H1 (cell line): ENCODE results near the gene INCENP. TPM values are rescaled to one million over a fixed set of nuclear protein-coding genes. Genes with fewer than 3 reads are reported as not detected.

Source experiments
- CTCF ChIA-PET: fragments of 300-600 bp; sonication (Branson Sonifier 250); formaldehyde crosslinking; loops from one replicate; lab custom pipeline; 2021; ENCODE audit not compliant: partially characterized antibody; lab: Charles Lee
- POLR2A ChIA-PET: fragments of 300-600 bp; sonication (Branson Sonifier 250); formaldehyde crosslinking; loops from one replicate; lab custom pipeline; 2021; ENCODE audit warnings: inconsistent platforms; ENCODE audit not compliant: partially characterized antibody; lab: Charles Lee
- DNase-seq, 2 experiments: peaks; one replicate each; pipeline versions ENCODE4 v3.0.0 to v3.0.0-alpha.2; 2010 to 2022; ENCODE audit warnings: low spot score in 2 of 2, low read depth in 1 of 2, mixed read lengths in 1 of 2
- FAIRE-seq: peaks from 2 replicates; lab custom pipeline; 2011; peaks lifted over from hg19 to GRCh38; lab: Jason Lieb, UNC
- H2AFZ ChIP-seq: 2 replicates; pipeline ENCODE4 v1.8.1; 2012; ENCODE audit warnings: low read length, inconsistent platforms
- H2AK5ac ChIP-seq: 2 replicates; pipeline ENCODE4 v1.6.1; 2013; ENCODE audit warnings: low read depth, low read length
- H2BK120ac ChIP-seq: replicated peaks from 2 replicates; pipeline ENCODE3; 2013; ENCODE audit warnings: low read depth, low read length, inconsistent platforms
- H2BK12ac ChIP-seq: 2 replicates; pipeline ENCODE4 v1.6.1; 2013; ENCODE audit warnings: low read depth, low read length
- H2BK15ac ChIP-seq: 2 replicates; pipeline ENCODE4 v1.6.1; 2013; ENCODE audit warnings: low read length
- H2BK20ac ChIP-seq: 2 replicates; pipeline ENCODE4 v1.6.1; 2013; ENCODE audit warnings: low read length
- H2BK5ac ChIP-seq: 2 replicates; pipeline ENCODE4 v1.6.1; 2013; ENCODE audit warnings: low read depth, low read length
- H3K14ac ChIP-seq: 2 replicates; pipeline ENCODE4 v1.6.1; 2013; ENCODE audit warnings: inconsistent platforms; ENCODE audit not compliant: insufficient read length
- H3K18ac ChIP-seq: 2 replicates; pipeline ENCODE4 v1.6.1; 2013; ENCODE audit warnings: low read length; ENCODE audit errors: extremely low read depth
- H3K23ac ChIP-seq: 2 replicates; pipeline ENCODE4 v1.6.1; 2013; ENCODE audit warnings: inconsistent platforms; ENCODE audit not compliant: insufficient read length
- H3K23me2 ChIP-seq: 2 replicates; pipeline ENCODE4 v1.6.1; 2013; ENCODE audit warnings: low read depth, low read length
- H3K27ac ChIP-seq: 2 replicates; pipeline ENCODE4 v1.6.1; 2011; ENCODE audit warnings: low read depth, low read length, inconsistent platforms
- H3K27me3 ChIP-seq, 4 experiments: replicated peaks in 1 of 4; 1 replicate in 1 of 4; 2 replicates in 3 of 4; pipeline versions ENCODE4 v1.6.1 to v1.8.1; 2011 to 2013; ENCODE audit warnings: low read length in 3 of 4, mild to moderate bottlenecking in 3 of 4, inconsistent platforms in 2 of 4, mixed read lengths in 2 of 4, moderate library complexity in 1 of 4; ENCODE audit not compliant: control insufficient read depth in 3 of 4, insufficient read depth in 3 of 4; ENCODE audit errors: extremely low read depth in 1 of 4
- H3K36me3 ChIP-seq, 4 experiments: 2 replicates each; pipeline versions ENCODE4 v1.6.1 to v1.8.1; 2011 to 2013; ENCODE audit warnings: mild to moderate bottlenecking in 4 of 4, low read length in 3 of 4, moderate library complexity in 2 of 4, control low read depth in 1 of 4, inconsistent platforms in 1 of 4; ENCODE audit not compliant: insufficient read depth in 4 of 4, control insufficient read depth in 2 of 4
- H3K4ac ChIP-seq: replicated peaks from 2 replicates; pipeline ENCODE3; 2013; ENCODE audit warnings: low read length, low read depth, mixed read lengths, inconsistent platforms; ENCODE audit not compliant: insufficient read length
- H3K4me1 ChIP-seq, 4 experiments: replicated peaks in 1 of 4; 1 replicate in 1 of 4; 2 replicates in 3 of 4; pipeline versions ENCODE4 v1.6.1 to v1.8.1; 2011 to 2013; ENCODE audit warnings: low read length in 3 of 4, inconsistent platforms in 2 of 4, mixed read lengths in 1 of 4; ENCODE audit not compliant: insufficient read depth in 4 of 4, control insufficient read depth in 3 of 4
- H3K4me2 ChIP-seq, 2 experiments: 2 replicates each; pipeline versions ENCODE4 v1.6.1 to v1.8.1; 2011 to 2013; ENCODE audit warnings: low read depth in 2 of 2, low read length in 2 of 2, control low read depth in 1 of 2, inconsistent platforms in 1 of 2, mild to moderate bottlenecking in 1 of 2; ENCODE audit not compliant: insufficient read depth in 1 of 2
- H3K4me3 ChIP-seq, 4 experiments: fragments of 200-600, 300-600 bp in 1 of 4; sonication (generic), shearing (Covaris generic), sonication (Bioruptor Twin) in 1 of 4; 2 replicates each; pipeline versions ENCODE4 v1.5.1 to v1.8.1; 2011 to 2016; ENCODE audit warnings: low read length in 4 of 4, low read depth in 3 of 4, control low read depth in 2 of 4, inconsistent platforms in 2 of 4, mild to moderate bottlenecking in 2 of 4, mixed read lengths in 1 of 4, moderate library complexity in 1 of 4; ENCODE audit not compliant: insufficient read depth in 2 of 4; ENCODE audit errors: extremely low read depth in 1 of 4
- H3K56ac ChIP-seq: replicated peaks from 2 replicates; pipeline ENCODE3; 2013; ENCODE audit warnings: low read depth, mild to moderate bottlenecking, mixed read lengths, low read length, inconsistent platforms; ENCODE audit not compliant: insufficient read length
- H3K79me1 ChIP-seq: 2 replicates; pipeline ENCODE4 v1.6.1; 2013; ENCODE audit warnings: low read depth, low read length, control low read depth
- H3K79me2 ChIP-seq, 2 experiments: 2 replicates each; pipeline versions ENCODE4 v1.6.1 to v1.8.1; 2012 to 2013; ENCODE audit warnings: low read length in 2 of 2, mild to moderate bottlenecking in 2 of 2, inconsistent platforms in 1 of 2; ENCODE audit not compliant: insufficient read depth in 2 of 2, control insufficient read depth in 1 of 2
- H3K9ac ChIP-seq, 4 experiments: replicated peaks in 1 of 4; 1 replicate in 1 of 4; 2 replicates in 3 of 4; pipeline versions ENCODE4 v1.6.1 to v1.8.1; 2011 to 2013; ENCODE audit warnings: low read depth in 3 of 4, low read length in 3 of 4, control low read depth in 2 of 4, mild to moderate bottlenecking in 2 of 4, moderate library complexity in 2 of 4, inconsistent platforms in 1 of 4; ENCODE audit errors: extremely low read depth in 1 of 4
- H3K9me3 ChIP-seq, 2 experiments: 2 replicates each; pipeline versions ENCODE4 v1.6.1 to v1.8.1; 2012 to 2013; ENCODE audit warnings: mild to moderate bottlenecking in 2 of 2, moderate library complexity in 2 of 2, control low read depth in 1 of 2, inconsistent platforms in 1 of 2, low read depth in 1 of 2, low read length in 1 of 2, mixed read lengths in 1 of 2; ENCODE audit not compliant: insufficient read depth in 2 of 2
- H4K20me1 ChIP-seq, 2 experiments: replicated peaks in 1 of 2; 2 replicates each; pipeline versions ENCODE3 to v1.8.1; 2011 to 2013; ENCODE audit warnings: inconsistent platforms in 2 of 2, low read length in 2 of 2, mild to moderate bottlenecking in 1 of 2; ENCODE audit not compliant: insufficient read depth in 2 of 2, control insufficient read depth in 1 of 2
- H4K5ac ChIP-seq: 2 replicates; pipeline ENCODE4 v1.6.1; 2013; ENCODE audit warnings: low read length, low read depth, mixed read lengths, inconsistent platforms; ENCODE audit not compliant: insufficient read length
- H4K8ac ChIP-seq: 2 replicates; pipeline ENCODE4 v1.8.0; 2013; ENCODE audit warnings: mild to moderate bottlenecking, moderate library complexity, low read length, inconsistent platforms; ENCODE audit not compliant: insufficient read depth; ENCODE audit errors: extremely low read depth
- H4K91ac ChIP-seq: replicated peaks from 2 replicates; pipeline ENCODE3; 2013; ENCODE audit warnings: low read length, mixed read lengths, inconsistent platforms; ENCODE audit not compliant: insufficient read length
- BACH1 ChIP-seq: IDR thresholded peaks from 2 replicates; pipeline ENCODE4 v1.6.1; 2012; ENCODE audit warnings: low read length, improper control_type of control experiment
- CBX5 ChIP-seq: fragments of 300-800, 300-1000 bp; sonication (generic); IDR thresholded peaks from 2 replicates; pipeline ENCODE4 v1.7.1; 2016; ENCODE audit warnings: antibody characterized with exemption, low read length, low read depth
- CTBP2 ChIP-seq: IDR thresholded peaks from 2 replicates; pipeline ENCODE4 v1.7.0; 2011; ENCODE audit warnings: borderline replicate concordance, mild to moderate bottlenecking, moderate library complexity, mixed read lengths, low read length; ENCODE audit not compliant: insufficient read depth, insufficient read length
- EGR1 ChIP-seq: IDR thresholded peaks from 2 replicates; pipeline ENCODE4 v1.6.1; 2011; ENCODE audit warnings: low read depth, low read length, borderline replicate concordance
- EP300 ChIP-seq, 2 experiments: IDR thresholded peaks; 1 replicate in 1 of 2; 2 replicates in 1 of 2; pipeline ENCODE4 v1.6.1; 2011 to 2012; ENCODE audit warnings: low read depth in 2 of 2, low read length in 2 of 2, mild to moderate bottlenecking in 2 of 2, borderline replicate concordance in 1 of 2, inconsistent platforms in 1 of 2, moderate library complexity in 1 of 2
- GABPA ChIP-seq: IDR thresholded peaks from 2 replicates; pipeline ENCODE4 v1.6.1; 2011; ENCODE audit warnings: mild to moderate bottlenecking, low read length, moderate library complexity, borderline replicate concordance; ENCODE audit not compliant: insufficient read depth
- POU5F1 ChIP-seq: IDR thresholded peaks from 2 replicates; pipeline ENCODE4 v1.6.1; 2011; ENCODE audit warnings: low read depth, mild to moderate bottlenecking, low read length, moderate library complexity
- RXRA ChIP-seq: IDR thresholded peaks from 2 replicates; pipeline ENCODE4 v1.6.1; 2011; ENCODE audit warnings: low read depth, mild to moderate bottlenecking, low read length, moderate library complexity; ENCODE audit not compliant: insufficient read depth
- SP1 ChIP-seq: IDR thresholded peaks from 2 replicates; pipeline ENCODE4 v1.6.1; 2011; ENCODE audit warnings: low read depth, low read length
- SRF ChIP-seq: IDR thresholded peaks from 2 replicates; pipeline ENCODE4 v1.6.1; 2011; ENCODE audit warnings: mild to moderate bottlenecking, low read depth, low read length, moderate library complexity
- TEAD4 ChIP-seq: IDR thresholded peaks from 2 replicates; pipeline ENCODE4 v1.6.1; 2012; ENCODE audit warnings: low read depth, low read length, inconsistent platforms, mixed read lengths
- WGBS, 2 experiments: shearing (Covaris generic) in 1 of 2; methylation state at CpG; one replicate each; pipeline versions ENCODE4 v1.1.6 to v1.1.7; 2013 to 2015; ENCODE audit warnings: low lambda C conversion rate in 2 of 2, mixed read lengths in 2 of 2, inconsistent platforms in 1 of 2, low coverage in 1 of 2, missing lambda C conversion rate in 1 of 2; ENCODE audit not compliant: insufficient replicate concordance in 2 of 2, insufficient coverage in 1 of 2, insufficient read length in 1 of 2; ENCODE audit errors: extremely low coverage in 1 of 2, missing lambda C conversion rate in 1 of 2; 5-methylcytosine and 5-hydroxymethylcytosine counted together
- polyA plus RNA-seq, 7 experiments: library from polyadenylated mRNA; depleted of rRNA in 3 of 7; stranded (reverse) in 5 of 7; unstranded in 2 of 7; fragments of >200 nt in 5 of 7; fragments of 200-250 nt in 2 of 7; gene quantifications; 1 replicate in 5 of 7; 2 replicates in 1 of 7; 4 replicates in 1 of 7; pipeline versions ENCODE4 v1.2.1 to v1.2.3, GENCODE V29; 2011 to 2013; ENCODE audit warnings: missing spikeins in 2 of 7, mixed read lengths in 2 of 7
- total RNA-seq: library from RNA; stranded (reverse); fragmentation: NEBNext Ultra II Directional; extraction: Animal tissue kit (Norgen Biotek cat#: 25700); gene quantifications from 2 replicates; pipeline ENCODE4 v1.2.1, GENCODE V29; 2021

The INCENP gene
- total and polyA plus RNA-seq, 2 of the 8 experiments (the other 6 are each of a cell fraction or from before 2014, with no cell fraction given) = 25.4 to 132 TPM

DNA sequence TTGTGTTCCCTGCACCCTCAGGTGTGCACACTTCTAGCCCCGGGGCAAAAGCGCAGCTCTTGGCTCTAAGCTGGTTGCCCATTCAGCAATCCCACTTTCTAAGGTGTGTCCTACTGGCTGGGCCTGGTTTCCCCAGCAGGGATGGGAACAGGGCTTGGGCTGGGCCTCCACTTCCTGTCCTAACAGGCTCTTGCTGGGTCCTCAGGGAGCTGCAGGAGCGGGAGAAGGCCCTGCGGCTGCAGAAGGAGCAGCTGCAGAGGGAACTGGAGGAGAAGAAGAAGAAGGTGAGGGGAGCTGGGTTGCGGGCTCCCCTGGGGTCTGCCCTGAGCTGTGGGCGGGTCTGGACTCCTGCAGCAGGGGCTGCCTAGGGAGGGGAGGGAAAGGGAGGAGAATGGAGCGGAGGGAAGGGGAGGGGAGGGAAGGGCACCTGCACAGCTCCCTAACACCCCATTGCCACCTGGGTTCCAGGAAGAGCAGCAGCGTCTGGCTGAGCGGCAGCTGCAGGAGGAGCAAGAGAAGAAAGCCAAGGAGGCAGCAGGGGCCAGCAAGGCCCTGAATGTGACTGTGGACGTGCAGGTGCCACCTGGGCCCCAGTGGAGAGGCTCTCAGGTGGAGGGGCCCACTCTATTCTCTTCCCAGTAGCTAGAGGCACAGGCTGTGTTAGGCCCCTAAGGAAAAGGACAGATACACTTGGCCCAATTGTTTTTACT is 24.6 kb downstream of the INCENP start:
- Histone ChIP-seq H3K79me2 (no peaks in the 10 kb centered on the region), H2BK15ac (no peak overlapping the region), H3K4me1 (no peaks in the 10 kb centered on the region), H3K23me2 (no peaks in the 10 kb centered on the region), H3K27me3 (no peaks in the 10 kb centered on the region), H3K4me3 (no peak overlapping the region), H3K27ac (no peak overlapping the region), H4K20me1 (peaks cover 0 to 20% of the 10 kb centered on the region in 2 experiments), H2BK5ac (no peak overlapping the region), H4K5ac (no peak overlapping the region), H3K9ac (no peak overlapping the region), H3K14ac (no peak overlapping the region), H2BK12ac (no peak overlapping the region), H3K56ac (no peak overlapping the region), H4K91ac (no peak overlapping the region), H3K4ac (no peak overlapping the region), H3K9me3 (no peaks in the 10 kb centered on the region), H2AFZ (no peak overlapping the region), H2BK120ac (no peak overlapping the region), H2BK20ac (no peak overlapping the region), H3K79me1 (no peaks in the 10 kb centered on the region; the same call in 1 of the 2 replicates), H2AK5ac (no peak overlapping the region), H3K4me2 (no peak overlapping the region), H3K36me3 (peaks cover 29 to 84% (median 63%) of the 10 kb centered on the region in 4 experiments), H4K8ac (no peak overlapping the region), H3K18ac (no peak overlapping the region), H3K23ac (no peak overlapping the region)
- ChIA-PET CTCF (interaction anchor here (0.8 to 2.2 kb wide), 7 partner anchors 14 to 251 kb away, joined by 3 to 7 read pairs (median 4); no protein-coding TSS in a partner anchor), POLR2A (interaction anchor here (1.3 kb wide), 1 partner anchor 334 kb away, joined by 4 read pairs; no protein-coding TSS in a partner anchor)
- FAIRE-seq (no peak), DNase-seq (no peak)
- no peak for TF ChIP-seq GABPA
- TF ChIP-seq SP1 = no peak
- TF ChIP-seq CBX5 = no peak
- TF ChIP-seq POU5F1 = no peak
- TF ChIP-seq EP300 (IDR thresholded peaks at IDR 0.05; ENCODE audit: borderline replicate concordance in 1 of 2, low read depth in 2 of 2, low read length in 2 of 2) = no peak
- TF ChIP-seq EGR1 = no peak
- no peak for TF ChIP-seq TEAD4
- TF ChIP-seq RXRA = no peak
- no peak for TF ChIP-seq CTBP2
- TF ChIP-seq SRF = no peak
- TF ChIP-seq BACH1 = no peak
- 87% methylated on average over 8 of the region's 10 CpGs; no CpG with 5 or more reads in 1 of the 2 experiments for WGBS, 2 experiments
